ENCODE results near the gene SMIM31. TPM values are rescaled to one million over a fixed set of nuclear protein-coding genes. Genes with fewer than 3 reads are reported as not detected.
A peak's percentile ranks its signal among the peaks of the same experiment; 100 is the strongest.

Gene SMIM31
- polyA plus RNA-seq (ENCODE audit: insufficient read length in 4 of 4) = under 1 TPM; 0.18 to 0.41 (median 0.29) TPM

DNA sequence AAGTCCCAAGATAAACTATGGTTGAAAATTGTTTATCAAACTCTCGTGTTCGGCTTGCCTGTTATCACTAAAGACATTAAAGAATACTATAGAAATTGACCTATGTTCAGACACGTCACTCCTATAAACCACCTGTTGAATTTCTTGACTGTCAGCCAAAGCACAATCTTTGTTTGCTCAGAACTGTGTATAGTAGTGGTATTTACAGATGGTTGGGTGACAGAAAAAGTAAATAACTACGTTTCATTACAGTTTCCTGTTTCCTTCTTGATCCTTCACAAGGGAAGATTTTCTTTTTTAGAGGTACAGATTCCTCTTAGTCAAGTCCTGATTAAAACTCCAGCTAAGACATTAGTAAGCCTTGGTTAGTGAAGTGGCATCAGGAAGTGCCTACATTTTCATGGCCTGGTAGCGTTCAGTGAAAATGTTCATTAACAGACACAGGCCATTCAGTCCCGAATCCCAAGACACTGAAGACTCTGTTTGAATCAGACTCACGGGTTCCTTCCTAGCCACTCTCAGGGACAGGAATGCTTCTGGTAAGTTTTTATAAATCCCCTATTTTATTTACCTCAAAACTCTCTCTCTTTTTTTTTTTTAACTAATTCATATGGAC lies at the start of gene SMIM31:
SMIM31 (plus strand) TSS at position 259 of the 616 bp plus-strand sequence. CDS start 16,313 bp downstream, outside the sequence.
- no peak for DNase-seq (ENCODE audit: low read depth in 4 of 4, low spot score in 3 of 4)

DNA sequence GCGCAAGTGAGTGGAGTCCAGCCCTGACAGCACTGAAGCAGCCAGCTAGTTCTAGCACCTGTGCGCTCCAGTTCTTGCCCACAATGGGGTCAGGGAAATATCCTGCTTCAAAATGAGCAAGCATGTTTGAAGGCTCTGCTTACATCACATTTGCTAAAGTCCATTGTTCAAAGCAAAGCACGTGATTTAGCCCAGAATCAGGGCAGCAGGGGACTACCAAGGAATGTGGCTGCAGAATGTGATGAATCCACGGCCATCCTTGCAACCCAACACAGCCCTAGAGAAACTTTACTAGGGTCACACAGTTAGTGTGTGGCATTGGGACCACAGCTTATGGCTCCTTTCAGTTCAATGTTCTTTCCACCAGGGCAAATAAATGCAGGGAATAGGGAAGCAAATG lies 47.3 kb upstream of the SMIM31 start:
- no peak for DNase-seq (ENCODE audit: low read depth in 4 of 4, low spot score in 3 of 4)

DNA sequence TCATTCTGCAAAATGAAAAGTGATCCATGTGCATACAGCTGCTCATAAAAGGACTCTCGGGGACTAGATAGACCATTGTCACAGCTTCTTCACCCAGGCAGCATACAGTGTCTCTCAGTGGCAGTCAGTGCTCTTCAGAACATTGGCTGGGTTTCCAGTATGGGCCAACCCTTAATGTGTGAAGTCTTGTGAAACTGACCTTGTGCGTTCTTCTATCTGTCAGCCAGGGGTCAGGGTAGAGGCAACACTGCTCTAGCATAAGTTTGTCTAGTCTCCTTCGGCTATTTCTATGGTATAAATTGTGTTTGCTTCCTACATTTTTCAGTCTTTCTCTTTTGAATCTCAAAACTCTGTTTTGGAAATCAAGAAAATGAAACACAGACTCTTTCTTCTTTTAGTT lies 37.0 kb upstream of the SMIM31 start:
- DNase-seq (ENCODE audit: low read depth in 4 of 4, low spot score in 3 of 4) = no peak

DNA sequence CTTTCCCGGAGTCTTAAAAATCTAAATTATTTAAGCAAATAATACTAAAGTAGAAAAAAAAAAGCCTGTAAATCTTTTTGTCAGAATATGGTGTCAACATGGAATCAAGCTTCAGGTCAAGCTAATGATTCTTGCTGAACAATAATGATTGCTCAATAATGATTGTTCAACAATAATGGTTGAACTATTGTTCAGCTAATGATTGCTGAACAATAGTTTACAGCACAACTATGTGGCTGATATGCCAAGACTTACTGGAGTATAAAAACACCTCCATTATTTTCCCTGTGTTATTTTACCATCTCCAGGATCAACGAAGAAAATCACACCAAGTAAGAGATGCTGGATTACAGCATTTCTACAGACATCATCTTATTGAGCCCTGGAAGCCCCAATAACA lies 35.1 kb upstream of the SMIM31 start:
- no peak for DNase-seq (ENCODE audit: low read depth in 4 of 4, low spot score in 3 of 4)

DNA sequence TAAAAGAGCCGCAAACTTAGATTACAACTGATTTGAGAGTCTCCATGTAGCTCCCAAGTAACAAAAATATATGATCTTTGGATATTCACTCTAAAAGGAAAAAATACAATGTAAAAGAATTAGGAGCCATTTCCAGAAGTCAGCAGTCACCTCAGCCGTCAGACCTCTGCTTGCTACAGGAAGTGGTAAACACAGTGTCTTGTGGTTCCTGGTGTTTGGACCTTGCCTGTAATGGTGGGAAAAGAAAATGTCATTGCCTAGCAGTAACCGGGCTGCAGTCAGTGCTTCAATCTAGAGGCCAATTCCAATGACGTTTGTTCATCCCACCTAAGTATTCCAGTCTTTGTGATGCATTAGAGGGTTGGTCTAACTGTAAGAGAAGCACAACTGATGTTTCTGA lies 28.9 kb upstream of the SMIM31 start:
- DNase-seq (ENCODE audit: low read depth in 4 of 4, low spot score in 3 of 4) = no peak

DNA sequence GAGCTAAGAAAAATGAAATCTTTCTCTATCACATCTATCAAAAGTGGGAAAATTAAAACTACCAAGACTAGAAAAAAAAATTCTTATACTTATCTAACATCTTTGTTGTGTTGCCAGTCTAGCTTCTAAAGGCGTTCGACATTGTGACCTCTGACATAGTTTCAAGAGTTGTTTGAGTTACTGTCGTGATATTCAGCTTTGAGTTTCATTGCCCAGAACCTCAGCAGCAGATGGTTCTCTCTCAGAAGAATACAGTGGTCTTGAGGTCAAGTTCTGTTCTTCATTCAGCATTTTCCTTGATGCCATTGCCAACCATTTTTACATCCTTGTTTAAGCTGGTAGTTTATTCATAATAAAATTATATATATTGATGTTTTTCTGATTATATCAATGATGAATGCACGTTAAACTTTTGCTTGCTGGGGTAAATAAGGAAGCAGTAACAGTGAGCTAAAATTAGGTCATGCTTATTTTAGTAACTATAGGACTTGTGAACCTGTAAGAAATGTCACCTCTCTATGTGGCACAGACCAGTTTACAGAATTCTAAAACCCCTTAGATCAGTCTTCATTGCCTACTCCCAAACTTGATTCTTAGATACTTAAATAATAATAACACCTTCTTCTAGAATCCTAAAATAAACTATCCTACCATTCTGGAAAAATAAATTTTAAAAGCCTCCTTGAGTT lies 23.1 kb upstream of the SMIM31 start:
- DNase-seq (ENCODE audit: low read depth in 4 of 4, low spot score in 3 of 4) = no peak

DNA sequence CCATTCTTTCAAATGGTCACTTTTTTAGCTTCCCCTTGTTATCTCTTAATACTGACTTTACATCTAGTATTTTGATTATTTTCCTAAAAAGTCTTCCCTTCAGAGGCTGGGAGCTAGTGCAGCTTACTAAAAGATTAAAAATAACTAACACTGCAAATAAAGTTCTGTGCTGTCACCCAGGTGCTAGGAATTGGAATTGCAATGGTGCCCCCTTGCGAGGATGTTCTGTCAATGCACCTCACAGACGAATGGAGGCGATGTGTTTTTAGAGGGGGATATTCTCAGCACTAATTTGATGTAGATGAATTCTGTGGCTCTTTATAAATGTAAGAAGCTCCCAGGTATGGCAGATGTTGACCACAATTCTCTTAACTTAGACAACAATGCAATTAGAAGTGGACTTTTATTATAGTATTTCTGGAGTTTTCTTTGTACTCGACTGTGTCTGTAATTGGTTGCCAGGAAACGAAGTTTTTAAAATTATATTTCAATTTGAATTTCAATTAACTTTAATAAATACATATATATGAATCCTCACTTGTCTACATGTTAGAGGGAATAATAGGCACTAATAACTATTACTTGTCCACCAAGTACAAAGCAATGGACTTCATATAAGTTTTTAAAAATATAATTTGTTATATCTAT lies 22.0 kb upstream of the SMIM31 start:
- DNase-seq (ENCODE audit: low read depth in 4 of 4, low spot score in 3 of 4) = peak; percentile 10 to 36 (median 24)

DNA sequence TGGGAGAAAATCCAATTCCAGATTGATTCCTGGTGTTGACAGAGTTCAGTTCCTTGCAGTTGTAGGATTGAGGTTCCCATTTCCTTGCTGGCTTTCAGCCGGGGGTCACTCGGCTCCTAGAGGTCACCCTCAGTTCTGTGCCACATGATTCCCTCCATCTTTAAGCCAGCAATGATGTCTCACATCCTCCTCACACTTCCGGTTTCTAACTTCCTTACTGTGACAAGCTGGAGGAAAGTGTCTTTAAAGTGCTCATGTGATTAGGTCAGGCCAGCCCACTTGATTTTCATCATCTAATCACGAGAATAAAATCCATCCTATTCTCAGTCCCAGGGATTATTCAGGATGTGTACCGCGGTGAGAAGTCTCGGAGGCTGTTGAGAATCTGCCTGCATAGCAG lies 19.4 kb upstream of the SMIM31 start:
- DNase-seq (ENCODE audit: low read depth in 4 of 4, low spot score in 3 of 4) = no peak

DNA sequence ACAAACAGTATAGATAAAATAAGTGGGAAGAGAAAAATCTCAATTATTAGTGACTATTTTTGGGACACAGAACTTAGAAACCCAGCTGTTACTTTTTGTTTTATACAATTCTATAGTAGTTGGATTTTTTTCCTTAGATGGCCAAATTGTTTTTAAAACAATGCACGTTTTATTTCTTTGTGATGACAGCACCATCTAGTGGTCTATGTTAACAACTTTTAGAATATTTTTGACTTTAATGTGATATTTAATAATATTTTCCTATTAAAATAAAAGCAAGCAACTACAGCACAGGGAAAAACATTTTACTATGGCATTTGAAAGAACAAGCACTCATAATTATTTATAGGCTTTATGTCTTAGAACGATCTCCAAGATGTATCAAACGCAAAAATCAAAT lies 5.6 kb upstream of the SMIM31 start:
- no peak for DNase-seq (ENCODE audit: low read depth in 4 of 4, low spot score in 3 of 4)

DNA sequence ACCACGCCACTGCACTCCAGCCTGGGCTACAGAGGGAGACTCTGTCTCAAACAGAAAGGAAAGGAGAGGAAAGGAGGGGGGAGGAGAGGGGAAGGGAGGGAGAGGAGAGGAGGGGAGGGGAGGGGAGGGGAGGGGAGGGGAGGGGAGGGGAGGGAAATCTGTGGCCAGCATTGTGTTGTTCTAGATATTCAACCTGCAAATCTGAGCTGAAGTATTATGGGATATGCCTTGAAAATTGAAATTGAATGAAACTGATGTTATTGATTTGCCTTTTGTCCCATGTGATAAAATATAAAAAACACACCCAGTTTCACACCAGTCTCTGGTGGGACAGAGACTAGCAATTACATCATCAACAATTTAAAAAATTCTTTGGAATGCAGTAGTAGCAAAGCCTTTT lies 1.5 kb downstream of the SMIM31 start:
- DNase-seq (ENCODE audit: low read depth in 4 of 4, low spot score in 3 of 4) = no peak

DNA sequence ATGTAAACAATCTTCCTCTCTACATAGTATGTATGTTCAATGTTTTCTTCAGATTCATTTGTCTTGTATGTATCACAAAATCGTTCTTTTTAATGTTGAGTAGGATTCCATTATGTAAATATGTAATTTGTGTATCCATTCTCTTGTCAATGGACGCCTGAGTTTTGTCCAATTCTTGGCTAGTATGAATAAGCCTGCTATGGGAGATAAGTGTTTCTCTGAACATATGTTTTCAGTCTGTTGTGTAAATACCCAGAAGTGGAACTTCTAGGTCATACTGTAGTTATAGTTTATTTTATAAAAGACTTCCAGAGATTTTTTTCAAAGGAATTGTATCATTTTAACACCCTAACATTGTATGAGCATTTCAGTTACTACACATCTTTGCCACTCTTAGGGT lies 2.8 kb downstream of the SMIM31 start:
- DNase-seq (ENCODE audit: low read depth in 4 of 4, low spot score in 3 of 4) = no peak

DNA sequence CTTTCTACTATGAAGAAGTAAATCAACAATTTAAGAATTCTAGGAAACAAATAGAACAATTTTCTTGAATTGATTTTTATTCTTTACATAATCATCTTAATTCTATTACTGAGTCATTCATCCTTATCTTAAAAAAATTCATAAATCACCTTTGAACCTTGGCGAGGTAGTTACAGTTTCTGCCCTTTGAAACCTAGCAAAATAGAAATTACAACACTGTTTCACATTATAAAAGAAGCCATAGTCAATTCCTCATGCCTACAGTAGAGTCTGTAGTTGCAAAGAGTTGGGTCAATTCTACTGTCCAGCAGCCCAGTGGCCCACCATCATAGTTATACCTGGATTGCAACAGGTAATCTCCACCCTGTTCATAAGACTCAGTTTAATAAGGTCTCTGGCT lies 7.3 kb downstream of the SMIM31 start:
- no peak for DNase-seq (ENCODE audit: low read depth in 4 of 4, low spot score in 3 of 4)

DNA sequence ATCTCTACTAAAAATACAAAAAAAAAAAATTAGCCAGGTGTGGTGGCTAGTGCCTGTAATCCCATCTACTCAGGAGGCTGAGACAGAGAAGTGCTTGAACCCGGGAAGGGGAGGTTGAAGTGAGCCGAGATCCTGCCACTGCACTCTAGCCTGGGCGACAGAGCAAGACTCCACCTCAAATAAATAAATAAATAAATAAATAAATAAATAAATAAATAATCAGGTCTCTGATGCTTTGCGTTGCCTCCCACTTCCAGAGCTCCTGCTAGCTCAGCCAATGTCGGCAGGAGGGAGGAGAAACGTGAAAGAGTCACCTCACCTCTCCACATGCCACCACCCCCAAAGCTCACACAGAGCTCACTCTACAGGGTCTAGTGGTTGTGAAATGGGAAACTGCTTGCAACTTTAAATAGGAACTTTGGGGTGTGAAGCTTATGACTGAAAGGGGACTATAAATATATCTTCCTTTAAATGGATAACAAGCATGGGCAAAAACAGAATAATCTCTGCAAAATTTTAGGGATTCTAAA lies 7.9 kb downstream of the SMIM31 start:
- DNase-seq (ENCODE audit: low read depth in 4 of 4, low spot score in 3 of 4) = no peak

DNA sequence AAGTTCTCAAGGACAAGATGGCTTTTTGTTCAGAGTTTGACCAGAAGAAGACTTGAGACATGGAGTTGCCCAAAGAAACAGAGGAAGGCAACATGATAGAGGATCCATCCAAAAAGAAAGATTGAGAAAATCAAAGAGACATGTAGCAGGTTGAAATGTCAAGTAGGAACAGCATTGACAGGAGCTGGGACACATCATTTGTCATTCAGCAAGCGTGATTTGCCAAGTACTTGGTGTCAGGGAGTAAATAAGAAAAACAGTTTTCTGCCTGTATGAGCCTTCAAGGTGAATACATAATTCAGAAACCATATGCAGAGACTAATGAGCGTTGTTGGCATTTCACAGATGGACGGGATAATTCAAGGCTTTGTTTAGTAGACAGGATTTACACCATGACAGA lies 11.2 kb downstream of the SMIM31 start:
- no peak for DNase-seq (ENCODE audit: low read depth in 4 of 4, low spot score in 3 of 4)

DNA sequence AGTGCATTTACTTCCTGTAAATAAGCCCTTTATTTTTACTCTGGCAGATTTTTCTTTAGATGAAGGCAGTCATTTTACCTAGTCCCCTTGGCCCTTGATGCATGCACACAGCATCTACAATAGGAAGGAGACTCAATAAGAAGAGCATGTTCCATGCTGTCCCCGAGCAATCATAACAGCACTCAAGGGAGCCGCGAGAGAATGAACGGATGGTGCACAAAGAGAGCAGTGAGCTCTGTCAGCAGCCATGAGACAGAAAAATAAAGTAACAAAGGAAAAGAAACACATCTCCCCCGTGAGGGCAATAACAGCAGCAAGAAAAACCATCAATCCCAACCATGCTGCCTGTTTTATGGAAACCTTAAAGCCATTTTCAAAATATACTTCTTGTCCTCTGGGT lies 11.9 kb downstream of the SMIM31 start:
- no peak for DNase-seq (ENCODE audit: low read depth in 4 of 4, low spot score in 3 of 4)

DNA sequence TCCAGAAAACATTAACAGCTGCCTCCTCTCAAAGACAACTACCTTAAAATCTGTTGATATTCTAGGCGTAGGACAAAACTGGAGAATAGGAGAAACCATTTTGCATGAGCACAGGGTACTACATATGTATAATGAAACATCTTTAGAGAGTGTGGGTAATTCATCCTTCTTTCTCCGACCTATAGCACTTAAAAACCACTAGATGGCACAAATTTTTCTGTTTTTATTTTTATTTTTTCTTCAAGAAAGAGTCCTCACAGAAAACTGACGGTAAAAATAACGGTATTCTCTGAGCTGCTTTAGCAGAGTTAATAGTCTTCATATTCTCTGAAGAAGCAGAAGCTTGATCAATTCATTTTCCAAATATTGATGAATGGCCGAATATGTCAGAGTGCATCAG lies 14.6 kb downstream of the SMIM31 start:
- no peak for DNase-seq (ENCODE audit: low read depth in 4 of 4, low spot score in 3 of 4)

DNA sequence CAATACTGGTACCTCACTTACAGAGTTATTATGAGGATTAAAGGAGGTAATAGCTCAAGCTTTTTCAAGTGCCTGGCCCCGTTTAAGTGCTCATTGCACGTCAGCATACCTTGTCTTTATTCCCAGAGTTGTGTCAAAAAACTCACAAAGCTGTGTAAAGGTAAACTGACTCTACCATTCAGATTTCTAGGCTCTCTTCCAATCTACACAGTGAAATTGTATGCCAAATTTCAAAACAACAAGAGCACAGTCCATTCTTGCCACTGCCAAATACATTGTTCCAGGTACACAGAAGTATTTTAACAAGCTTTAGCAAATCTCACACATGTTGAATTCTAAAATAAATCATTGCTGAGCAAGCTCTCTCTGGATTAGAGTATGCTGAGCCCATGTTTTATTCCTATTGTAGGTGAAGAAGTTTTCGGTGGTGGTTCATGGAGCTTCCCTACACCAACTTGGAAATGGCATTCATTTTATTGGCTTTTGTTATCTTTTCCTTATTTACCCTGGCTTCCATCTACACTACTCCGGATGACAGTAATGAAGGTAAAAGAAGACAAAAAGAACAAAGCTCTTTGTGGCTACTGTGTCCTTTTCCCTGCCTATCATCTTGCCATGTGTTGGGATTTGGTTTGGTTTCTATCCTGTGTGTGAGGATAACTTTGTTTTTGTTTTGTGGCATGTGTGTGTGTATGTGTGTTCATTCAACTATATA lies 16.2 kb downstream of the SMIM31 start:
- no peak for DNase-seq (ENCODE audit: low read depth in 4 of 4, low spot score in 3 of 4)

DNA sequence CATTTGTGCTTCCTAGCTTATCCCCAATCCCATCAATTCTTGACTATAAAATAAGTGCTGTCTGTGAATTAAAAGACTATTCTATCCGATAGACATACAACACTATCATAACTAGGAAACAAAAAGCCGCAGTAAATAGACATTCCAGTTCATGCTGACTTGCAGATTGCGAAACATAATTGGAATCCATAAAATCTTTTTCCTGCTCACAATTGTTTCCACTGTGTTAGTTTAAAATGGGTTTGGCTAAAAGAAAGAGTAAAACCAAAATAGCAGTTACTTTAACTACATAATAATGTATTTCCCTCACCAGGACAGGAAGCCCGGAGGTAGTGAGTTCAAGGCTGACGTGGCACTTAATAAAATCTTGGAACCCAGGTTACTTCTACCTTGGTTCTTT lies 17.2 kb downstream of the SMIM31 start:
- no peak for DNase-seq (ENCODE audit: low read depth in 4 of 4, low spot score in 3 of 4)

DNA sequence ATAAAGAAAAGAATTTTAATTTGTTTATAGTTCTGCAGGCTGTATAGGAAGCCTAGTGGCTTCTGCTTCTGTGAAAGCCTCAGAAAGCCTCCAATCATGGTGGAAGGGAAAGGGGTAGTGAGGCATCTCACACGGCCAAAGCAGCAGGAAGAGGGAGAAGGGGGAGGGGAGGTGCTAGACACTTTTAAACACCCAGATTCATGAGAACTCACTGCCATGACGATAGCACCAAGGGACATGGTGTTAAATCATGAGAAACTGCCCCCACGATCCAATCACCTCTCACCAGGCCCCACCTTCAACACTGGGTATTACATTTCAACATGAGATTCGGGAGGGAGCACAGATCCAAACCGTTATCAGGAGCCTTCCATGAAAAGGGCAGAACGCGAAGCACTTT lies 18.1 kb downstream of the SMIM31 start:
- DNase-seq (ENCODE audit: low read depth in 4 of 4, low spot score in 3 of 4) = no peak

DNA sequence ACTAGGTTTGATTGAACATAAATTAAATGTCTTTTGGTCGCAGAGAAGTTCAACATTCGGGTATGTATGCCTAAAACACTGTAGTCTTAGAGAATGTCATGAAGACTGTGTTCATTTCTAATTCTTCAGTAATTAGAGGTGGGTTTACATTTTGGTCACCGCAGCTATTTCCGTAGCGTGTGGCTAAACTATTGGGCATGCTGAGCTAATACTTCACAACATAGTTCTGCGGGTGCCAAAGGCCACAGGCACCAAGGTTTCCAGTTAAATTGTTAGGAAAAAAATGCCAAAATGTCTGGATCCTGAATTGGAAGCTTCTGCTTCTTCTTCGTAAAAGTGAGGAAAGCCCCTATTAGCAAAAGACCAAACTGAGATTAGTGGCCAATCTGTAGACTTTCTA lies 25.1 kb downstream of the SMIM31 start:
- DNase-seq (ENCODE audit: low read depth in 4 of 4, low spot score in 3 of 4) = no peak

DNA sequence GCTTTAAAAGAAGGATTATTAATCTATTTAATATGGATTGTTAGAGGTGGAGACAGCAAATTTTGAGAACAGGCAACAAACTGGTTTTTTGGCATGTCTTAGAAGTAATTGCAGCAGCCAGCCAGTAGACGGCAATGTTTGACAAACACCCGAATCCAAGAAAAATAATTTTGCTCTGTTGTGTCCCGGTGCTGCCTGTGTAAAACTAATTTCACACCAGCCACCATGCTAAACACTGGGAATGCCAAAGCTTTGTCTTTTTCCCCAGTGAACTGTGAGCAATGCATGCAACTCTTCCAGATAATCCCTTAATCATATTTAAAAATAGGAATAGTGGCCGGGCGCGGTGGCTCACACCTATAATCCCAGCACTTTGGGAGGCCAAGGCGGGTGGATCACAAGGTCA lies 25.9 kb downstream of the SMIM31 start:
- peak; percentile 22 to 49 (median 30) for DNase-seq (ENCODE audit: low read depth in 4 of 4, low spot score in 3 of 4)

Data from right renal pelvis (tissue), 4 donors.